H9 (cell line): ENCODE results near the gene ATP13A3. TPM values are rescaled to one million over a fixed set of nuclear protein-coding genes. Genes with fewer than 3 reads are reported as not detected.

ENCODE experiments used
- DNase-seq: peaks from one replicate; pipeline ENCODE4 v3.0.0-alpha.2; 2017
- H2AFZ ChIP-seq: one replicate; pipeline ENCODE4 v1.6.1; 2013; ENCODE audit warnings: mild to moderate bottlenecking, low read length, control low read depth, moderate library complexity
- H2AK5ac ChIP-seq: 2 replicates; pipeline ENCODE4 v1.6.1; 2013; ENCODE audit warnings: low read length, control low read depth, mixed read lengths; ENCODE audit not compliant: insufficient read length
- H2BK120ac ChIP-seq: one replicate; pipeline ENCODE4 v1.6.1; 2013; ENCODE audit warnings: low read depth, mild to moderate bottlenecking, low read length, control low read depth, inconsistent platforms; ENCODE audit not compliant: poor library complexity, severe bottlenecking
- H2BK12ac ChIP-seq: 2 replicates; pipeline ENCODE4 v1.6.1; 2013; ENCODE audit warnings: low read length, control low read depth, mixed read lengths, low read depth; ENCODE audit not compliant: insufficient read length
- H2BK15ac ChIP-seq: 2 replicates; pipeline ENCODE4 v1.6.1; 2013; ENCODE audit warnings: low read depth, low read length, control low read depth
- H2BK20ac ChIP-seq: one replicate; pipeline ENCODE4 v1.6.1; 2013; ENCODE audit warnings: low read depth, mild to moderate bottlenecking, low read length, control low read depth, inconsistent platforms; ENCODE audit not compliant: poor library complexity, severe bottlenecking
- H2BK5ac ChIP-seq: 2 replicates; pipeline ENCODE4 v1.6.1; 2013; ENCODE audit warnings: low read length, control low read depth, mixed read lengths; ENCODE audit not compliant: insufficient read length
- H3K14ac ChIP-seq: 2 replicates; pipeline ENCODE4 v1.6.1; 2013; ENCODE audit warnings: low read length, control low read depth; ENCODE audit not compliant: insufficient read depth
- H3K18ac ChIP-seq: 2 replicates; pipeline ENCODE4 v1.6.1; 2013; ENCODE audit warnings: low read depth, mild to moderate bottlenecking, mixed read lengths, low read length, control low read depth; ENCODE audit not compliant: insufficient read length
- H3K23ac ChIP-seq: 2 replicates; pipeline ENCODE4 v1.6.1; 2013; ENCODE audit warnings: low read length, control low read depth, mixed read lengths, low read depth; ENCODE audit not compliant: insufficient read length
- H3K23me2 ChIP-seq: 2 replicates; pipeline ENCODE4 v1.6.1; 2013; ENCODE audit warnings: low read depth, mild to moderate bottlenecking, mixed read lengths, low read length, control low read depth; ENCODE audit not compliant: insufficient read length, poor library complexity, severe bottlenecking
- H3K27ac ChIP-seq: 2 replicates; pipeline ENCODE4 v1.5.1; 2013; ENCODE audit warnings: low read length, control low read depth, mixed read lengths, low read depth; ENCODE audit not compliant: insufficient read length
- H3K27me3 ChIP-seq: 2 replicates; pipeline ENCODE4 v1.6.1; 2013; ENCODE audit warnings: low read length, control low read depth, inconsistent platforms; ENCODE audit not compliant: insufficient read depth
- H3K4ac ChIP-seq: 2 replicates; pipeline ENCODE4 v1.6.1; 2013; ENCODE audit warnings: low read depth, mild to moderate bottlenecking, control low read depth, inconsistent platforms, low read length, moderate library complexity
- H3K4me1 ChIP-seq: 2 replicates; pipeline ENCODE4 v1.6.1; 2013; ENCODE audit warnings: low read length, control low read depth, inconsistent platforms; ENCODE audit not compliant: insufficient read depth
- H3K4me2 ChIP-seq: 2 replicates; pipeline ENCODE4 v1.6.1; 2013; ENCODE audit warnings: low read length, control low read depth, mixed read lengths; ENCODE audit not compliant: insufficient read length, insufficient read depth
- H3K56ac ChIP-seq: 2 replicates; pipeline ENCODE4 v1.6.1; 2013; ENCODE audit warnings: low read depth, mild to moderate bottlenecking, mixed read lengths, low read length, control low read depth; ENCODE audit not compliant: insufficient read length
- H3K79me1 ChIP-seq: 2 replicates; pipeline ENCODE4 v1.6.1; 2013; ENCODE audit warnings: low read depth, mild to moderate bottlenecking, moderate library complexity, low read length, control low read depth, inconsistent platforms; ENCODE audit not compliant: insufficient read depth, poor library complexity, severe bottlenecking
- H3K79me2 ChIP-seq: 2 replicates; pipeline ENCODE4 v1.6.1; 2013; ENCODE audit warnings: low read length, control low read depth, inconsistent platforms; ENCODE audit not compliant: insufficient read depth
- H3K9ac ChIP-seq: 2 replicates; pipeline ENCODE4 v1.6.1; 2013; ENCODE audit warnings: low read length, control low read depth, mixed read lengths; ENCODE audit not compliant: insufficient read length; ENCODE audit errors: extremely low read depth
- H3K9me3 ChIP-seq: one replicate; pipeline ENCODE4 v1.6.1; 2013; ENCODE audit warnings: low read depth, low read length, inconsistent platforms; ENCODE audit not compliant: control insufficient read depth
- H3T11ph ChIP-seq: one replicate; pipeline ENCODE4 v1.6.1; 2013; ENCODE audit warnings: mild to moderate bottlenecking, low read length, control low read depth, inconsistent platforms
- H4K20me1 ChIP-seq: one replicate; pipeline ENCODE4 v1.6.1; 2013; ENCODE audit not compliant: control insufficient read depth, insufficient read length, insufficient read depth
- H4K5ac ChIP-seq: 2 replicates; pipeline ENCODE4 v1.6.1; 2013; ENCODE audit warnings: low read depth, mild to moderate bottlenecking, mixed read lengths, low read length, control low read depth; ENCODE audit not compliant: insufficient read length
- H4K8ac ChIP-seq: replicated peaks from 2 replicates; pipeline ENCODE4 v1.6.1; 2013; ENCODE audit warnings: low read length, control low read depth, mixed read lengths, low read depth; ENCODE audit not compliant: insufficient read length
- H4K91ac ChIP-seq: 2 replicates; pipeline ENCODE4 v1.6.1; 2013; ENCODE audit warnings: low read depth, mild to moderate bottlenecking, moderate library complexity, mixed read lengths, low read length, control low read depth; ENCODE audit not compliant: insufficient read length
- H3K27ac Mint-ChIP-seq, 3 experiments: 2 replicates in 2 of 3; 3 replicates in 1 of 3; pipeline ENCODE4 v1.8.0; 2020 to 2021; ENCODE audit warnings: mixed read lengths in 3 of 3, mild to moderate bottlenecking in 1 of 3, moderate library complexity in 1 of 3
- H3K27me3 Mint-ChIP-seq: 2 replicates; pipeline ENCODE4 v1.8.0; 2021; ENCODE audit warnings: low read depth, mild to moderate bottlenecking, moderate library complexity, mixed read lengths
- H3K36me3 Mint-ChIP-seq, 3 experiments: 2 replicates in 2 of 3; 3 replicates in 1 of 3; pipeline ENCODE4 v1.8.0; 2020 to 2021; ENCODE audit warnings: low read depth in 3 of 3, mixed read lengths in 3 of 3; ENCODE audit not compliant: insufficient read depth in 1 of 3
- H3K4me1 Mint-ChIP-seq, 2 experiments: 2 replicates each; pipeline ENCODE4 v1.8.0; 2020; ENCODE audit warnings: mixed read lengths in 2 of 2
- H3K4me3 Mint-ChIP-seq, 2 experiments: 2 replicates in 1 of 2; 3 replicates in 1 of 2; pipeline ENCODE4 v1.8.0; 2020 to 2021; ENCODE audit warnings: mild to moderate bottlenecking in 2 of 2, mixed read lengths in 2 of 2, moderate library complexity in 1 of 2
- H3K9me3 Mint-ChIP-seq, 2 experiments: 2 replicates in 1 of 2; 3 replicates in 1 of 2; pipeline ENCODE4 v1.8.0; 2020; ENCODE audit warnings: mild to moderate bottlenecking in 2 of 2, mixed read lengths in 2 of 2, moderate library complexity in 1 of 2
- CTCF ChIP-seq: fragments of 200-600 bp; sonication (generic); conservative IDR thresholded peaks from 3 replicates; pipeline ENCODE4 v1.8.0; 2021; ENCODE audit warnings: antibody characterized with exemption, mild to moderate bottlenecking
- WGBS: extraction: QIAGEN DNeasy Blood & Tissue Kit; methylation state at CpG from one replicate; pipeline ENCODE4 v1.1.7; 2013; ENCODE audit warnings: missing lambda C conversion rate, low lambda C conversion rate, mixed read lengths; ENCODE audit not compliant: insufficient read length; ENCODE audit errors: extremely low coverage; 5-methylcytosine and 5-hydroxymethylcytosine counted together
- total RNA-seq: library from RNA; stranded (reverse); gene quantifications from 2 replicates; pipeline ENCODE4 v1.2.1, GENCODE V29; 2021

ATP13A3 gene
- total RNA-seq, 1 experiment from 2014 or later: 78.5 TPM

- no peak for TF ChIP-seq CTCF
Measured at GRCh38 chr3:194399874-194400411, 86.9 kb downstream of the ATP13A3 start.

More at GRCh38 chr3:194399874-194400411, 86.9 kb downstream of the ATP13A3 start:
- H2BK20ac ChIP-seq: no peak overlapping the region
- no peak overlapping the region for H3K23ac ChIP-seq
- no peaks in the 10 kb centered on the region for H3K79me2 ChIP-seq
- H4K20me1 ChIP-seq: no peaks in the 10 kb centered on the region
- no peak overlapping the region for H2BK5ac ChIP-seq
- no peak overlapping the region for H2BK120ac ChIP-seq
- H3K27ac Mint-ChIP-seq: no peak overlapping the region; a peak in 1 of 7 replicates
- no peak overlapping the region for H3K14ac ChIP-seq
- no peak overlapping the region for H4K5ac ChIP-seq
- H3K9ac ChIP-seq: no peak overlapping the region
- no peak overlapping the region for H3T11ph ChIP-seq
- H3K4me2 ChIP-seq: no peak overlapping the region
- H2AK5ac ChIP-seq: no peak overlapping the region
- H3K9me3 ChIP-seq: no peaks in the 10 kb centered on the region
- peaks cover 16% of the 10 kb centered on the region; the same call in 1 of the 2 replicates for H3K27me3 ChIP-seq
- H4K91ac ChIP-seq: no peak overlapping the region
- H2BK12ac ChIP-seq: no peak overlapping the region
- H4K8ac ChIP-seq: no peak overlapping the region
- H3K18ac ChIP-seq: no peak overlapping the region
- peaks cover 2% of the 10 kb centered on the region; the same call in 1 of the 2 replicates for H3K4me1 ChIP-seq
- no peak overlapping the region for H2AFZ ChIP-seq
- H3K4me1 Mint-ChIP-seq: peaks cover 8 to 25% of the 10 kb centered on the region in 2 experiments
- peaks cover 2% of the 10 kb centered on the region; the same call in 1 of the 2 replicates for H3K27me3 Mint-ChIP-seq
- H3K27ac ChIP-seq: no peak overlapping the region
- H2BK15ac ChIP-seq: no peak overlapping the region
- no peak overlapping the region for H3K4me3 Mint-ChIP-seq
- no peak overlapping the region for H3K4ac ChIP-seq
- H3K56ac ChIP-seq: no peak overlapping the region
- H3K36me3 Mint-ChIP-seq: no peaks in the 10 kb centered on the region; a peak in 1 of 7 replicates
- H3K9me3 Mint-ChIP-seq: no peaks in the 10 kb centered on the region; a peak in 1 of 5 replicates
- H3K79me1 ChIP-seq: no peaks in the 10 kb centered on the region
- WGBS: no CpG with 5 or more reads among the region's 15 CpGs
- no peak for DNase-seq
- peaks cover 11% of the 10 kb centered on the region for H3K23me2 ChIP-seq
